HT1080 (cell line): ENCODE results near the gene SLC35D3. TPM values are rescaled to one million over a fixed set of nuclear protein-coding genes. Genes with fewer than 3 reads are reported as not detected.
A peak's percentile ranks its signal among the peaks of the same experiment; 100 is the strongest.
"Not testable (repeated sequence)": the region's sequence is repeated elsewhere in the genome, so short reads cannot be mapped to it uniquely, and the experiment has no call there.

Experiments
- DNase-seq: peaks from one replicate; pipeline ENCODE4 v3.0.0-alpha.2; 2015; ENCODE audit warnings: low read depth
- small RNA-seq: library from RNA; depleted of rRNA; stranded (forward); fragments of <200 nt; gene quantifications from one replicate; pipeline ENCODE3, GENCODE V24; 2014
- total RNA-seq: library from RNA; depleted of rRNA; stranded (reverse); fragments of >200 nt; shearing (Covaris generic); gene quantifications from 2 replicates; pipeline ENCODE4 v1.2.3, GENCODE V29; 2014; rRNA removed

SLC35D3 gene
- total RNA-seq, 1 experiment from 2014 or later: not detected

- DNase-seq: no peak
These were observed 42.3 kb downstream of the SLC35D3 start for GRCh38 chr6:136964398-136964797.

GRCh38 chr6:136967876-136968752, 46.0 kb downstream of the SLC35D3 start:
- peak; percentile 71 for DNase-seq

- no peak for DNase-seq
These were observed 46.7 kb downstream of the SLC35D3 start for GRCh38 chr6:136968837-136969236.

- no peak for DNase-seq
These were observed 47.3 kb downstream of the SLC35D3 start for GRCh38 chr6:136969433-136969832.

GRCh38 chr6:136969930-136970329, 47.8 kb downstream of the SLC35D3 start:
- no peak for DNase-seq

- no peak for DNase-seq
These were observed 49.5 kb downstream of the SLC35D3 start for GRCh38 chr6:136971609-136972008.

GRCh38 chr6:136973781-136974180, 51.7 kb downstream of the SLC35D3 start:
- not testable (repeated sequence) for DNase-seq

Small RNA genes lying within 50 kb of the gene (small RNA-seq; reads per million reads assigned to genes)
- gene RF00019 (not detected), gene RPL35AP3 (not detected)

Other genes with a start within 250 kb of the SLC35D3 start
- gene MAP3K5, start 129.8 kb upstream of the SLC35D3 start, total RNA-seq: 5.4 and 6.4 TPM in 2 replicates
- 6.3 and 8.5 TPM in 2 replicates for gene PEX7, start 99.7 kb upstream of the SLC35D3 start, total RNA-seq
- not detected in 2 replicates for gene IL20RA, start 122.7 kb downstream of the SLC35D3 start, total RNA-seq